ENCODE measurements around the gene HMG20A.

The HMG20A gene

DNA sequence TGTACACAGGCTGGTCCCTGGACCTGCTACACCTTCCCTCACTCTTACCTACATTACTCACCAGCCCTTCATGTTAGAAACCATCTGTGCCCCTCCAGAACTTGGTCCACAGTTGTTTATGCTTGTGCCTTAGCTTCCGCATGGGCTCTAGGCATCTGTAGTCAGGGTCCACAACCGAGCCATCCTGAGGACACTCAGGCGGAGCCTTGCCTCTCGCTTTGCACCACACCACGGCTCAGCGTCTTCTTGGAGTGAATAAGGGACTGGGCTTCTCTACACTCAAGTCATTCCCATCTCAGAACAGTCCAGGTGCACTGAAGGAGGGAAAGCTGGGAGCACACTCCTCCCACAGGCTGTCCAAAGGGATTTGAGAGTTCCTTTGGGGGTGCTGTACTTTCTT is 97.8 kb downstream of the HMG20A start:
- no peak for DNase-seq (ENCODE audit: low spot score)

DNA sequence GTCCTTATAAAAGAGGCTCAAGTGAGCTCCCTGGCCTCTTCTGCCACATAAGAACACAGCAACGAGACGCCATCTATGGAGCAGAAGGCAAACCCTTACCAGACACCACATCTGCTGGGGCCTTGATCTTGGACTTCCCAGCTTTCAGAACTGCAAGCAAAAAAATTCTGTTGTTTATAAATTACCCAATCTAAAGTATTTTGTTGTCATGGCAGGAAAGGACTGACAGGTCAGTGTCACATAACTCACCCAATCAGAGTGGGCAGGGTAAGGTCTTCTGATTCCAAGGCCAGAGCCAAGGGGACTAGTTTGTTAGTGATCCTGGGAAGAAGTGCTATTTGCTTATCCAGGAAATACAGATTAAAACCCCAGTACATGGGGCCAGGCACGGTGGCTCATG is 98.9 kb downstream of the HMG20A start:
- no peak for DNase-seq (ENCODE audit: low spot score)

DNA sequence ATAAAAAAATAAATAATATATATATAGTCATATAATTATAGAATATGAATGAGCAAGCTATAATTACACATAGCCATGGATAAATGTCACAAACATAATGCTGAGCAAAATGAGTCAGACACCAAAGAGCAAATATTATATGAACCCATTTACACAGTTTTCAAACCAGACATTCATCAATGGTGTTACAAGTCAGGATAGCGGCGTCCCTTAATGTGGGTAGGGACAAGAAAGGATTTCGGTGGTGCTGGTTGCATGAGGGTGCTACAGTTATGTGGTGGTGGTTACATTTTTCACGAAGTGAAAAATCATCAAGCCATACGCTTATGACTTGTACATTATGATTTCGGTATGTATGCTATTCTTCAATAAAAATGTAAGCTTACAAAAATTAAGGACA is 100.5 kb downstream of the HMG20A start:
- DNase-seq (ENCODE audit: low spot score), result no peak

DNA sequence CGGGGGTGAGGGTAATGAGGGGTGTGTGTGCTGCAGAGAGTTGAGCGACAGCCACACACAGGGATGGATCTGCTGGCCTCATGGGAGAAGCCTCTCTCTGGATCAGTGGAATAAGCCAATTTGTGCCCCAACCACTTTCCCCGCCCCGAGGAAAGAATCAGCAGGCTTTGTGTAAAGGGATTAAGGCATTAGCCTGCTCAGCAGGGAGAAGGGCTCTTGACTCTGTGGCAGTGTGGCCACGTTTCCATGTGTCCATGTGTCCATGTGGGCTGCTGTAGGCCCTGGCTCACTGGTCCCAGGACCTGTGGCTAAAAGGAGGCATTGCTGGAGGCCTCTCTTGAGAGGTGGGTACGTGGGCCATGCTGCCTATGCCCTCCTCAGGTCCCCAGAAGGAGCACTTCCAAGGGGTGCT is 104.7 kb downstream of the HMG20A start:
- DNase-seq (ENCODE audit: low spot score), result no peak

DNA sequence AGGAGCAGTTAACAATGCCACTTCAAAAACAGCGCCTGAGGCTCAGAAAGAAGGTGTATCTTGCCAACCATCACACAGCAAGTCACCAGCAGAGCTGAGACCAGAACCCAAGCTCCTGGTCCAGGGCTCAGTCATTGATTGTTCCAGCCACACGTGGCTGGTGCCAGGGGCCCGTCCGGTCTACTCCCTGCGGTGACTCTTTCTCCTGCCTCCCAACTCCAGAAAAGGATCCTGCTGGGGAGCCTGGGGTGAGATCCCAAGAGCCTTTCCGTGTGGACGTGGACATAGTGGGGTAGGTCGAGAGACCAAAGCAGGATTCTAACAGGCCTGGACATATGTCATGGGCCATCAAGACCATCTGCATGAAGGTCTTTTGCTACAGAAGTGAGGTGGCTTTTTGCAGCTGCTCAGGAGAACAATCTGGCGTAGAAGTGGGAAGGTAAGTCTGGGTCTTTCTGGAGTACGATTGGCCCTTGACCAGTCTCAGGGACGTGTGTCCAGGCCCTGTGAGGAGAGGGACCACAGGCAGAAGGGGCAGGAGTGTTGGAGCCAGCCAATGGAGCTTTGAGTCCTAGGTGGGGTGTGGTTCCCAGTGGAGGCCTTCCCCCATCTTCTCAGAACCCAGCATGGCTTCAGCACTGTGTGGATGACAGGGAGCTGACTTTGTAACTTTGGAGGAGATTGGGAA is 105.4 kb downstream of the HMG20A start:
- DNase-seq (ENCODE audit: low spot score), result no peak

DNA sequence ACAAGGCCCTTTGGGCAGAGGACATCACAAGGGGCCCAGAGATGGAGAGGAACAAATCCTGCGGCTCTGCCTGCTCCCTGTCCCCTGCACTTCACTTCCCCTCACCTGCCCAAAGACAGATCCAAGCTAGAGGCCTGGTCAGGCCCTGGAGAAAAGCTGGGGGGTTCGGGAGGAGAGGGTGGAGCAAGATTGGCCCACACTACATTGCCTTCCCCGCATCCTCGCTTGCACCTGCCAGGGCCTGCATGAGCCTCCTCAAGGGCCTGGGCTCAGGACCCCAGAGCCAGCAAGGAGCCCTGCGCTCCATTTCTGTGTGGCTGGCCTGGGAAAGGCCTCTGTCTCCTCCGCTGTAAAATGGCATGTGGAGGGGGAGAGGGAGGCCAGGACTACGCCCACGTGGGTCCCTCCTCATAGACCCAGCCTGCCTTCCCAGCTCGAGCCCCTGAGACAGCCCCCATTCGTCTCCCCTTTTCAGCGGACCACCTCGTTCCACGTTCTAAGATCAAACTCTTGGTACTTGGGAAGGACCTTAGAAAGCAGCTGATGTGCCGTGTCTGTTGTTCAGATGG is 106.0 kb downstream of the HMG20A start:
- DNase-seq (ENCODE audit: low spot score), result no peak

DNA sequence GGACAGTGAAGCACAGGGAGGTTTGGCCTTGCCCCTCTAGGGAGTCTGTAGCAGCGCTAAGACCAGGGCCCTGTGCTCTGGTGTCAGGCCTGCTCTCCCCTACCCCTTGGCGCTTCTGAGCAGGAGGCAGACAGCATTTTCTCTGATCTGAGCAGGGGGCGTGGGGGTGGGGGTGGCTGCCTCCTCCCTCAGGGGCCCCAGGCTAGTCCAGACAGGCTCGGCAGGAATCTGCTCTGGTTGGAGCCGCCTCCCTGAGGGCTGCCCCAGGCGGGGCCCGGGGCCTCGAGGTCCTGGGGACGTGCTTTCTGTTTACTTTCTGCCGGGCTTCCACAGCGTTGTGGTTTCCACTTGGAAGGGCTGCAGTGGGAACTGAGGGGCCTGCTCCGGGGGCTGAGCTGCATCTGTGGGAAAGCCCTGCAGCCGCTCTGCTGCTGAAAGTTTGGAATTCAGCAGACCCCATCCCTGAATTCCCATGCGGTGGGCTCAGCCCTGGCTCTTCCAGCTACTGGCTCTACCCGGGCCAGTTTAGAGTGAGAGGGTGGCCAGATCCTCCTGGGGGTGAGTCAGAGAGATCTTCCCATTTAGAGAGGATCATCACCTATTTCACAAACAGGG is 106.6 kb downstream of the HMG20A start:
- no peak for DNase-seq (ENCODE audit: low spot score)

DNA sequence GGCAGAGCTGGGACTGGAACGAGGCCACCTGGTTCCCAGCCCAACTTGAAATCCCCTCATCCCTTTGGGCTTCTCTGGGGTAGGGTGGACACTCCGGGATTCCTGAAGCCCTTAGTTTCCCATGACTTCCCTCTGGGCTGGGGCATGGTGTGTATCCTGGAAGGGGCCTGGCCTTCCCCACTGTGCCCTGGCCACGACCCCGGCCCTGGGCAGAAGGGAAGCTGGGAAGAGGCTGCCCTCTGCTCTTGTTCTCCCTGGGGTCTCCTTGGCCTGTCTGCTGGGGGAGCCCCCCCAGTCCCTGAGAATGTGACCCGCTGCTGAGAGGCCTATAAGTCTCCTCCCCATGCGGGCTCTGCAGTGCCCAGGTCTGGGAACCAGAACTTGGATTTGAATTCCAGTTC is 107.1 kb downstream of the HMG20A start:
- no peak for DNase-seq (ENCODE audit: low spot score)

DNA sequence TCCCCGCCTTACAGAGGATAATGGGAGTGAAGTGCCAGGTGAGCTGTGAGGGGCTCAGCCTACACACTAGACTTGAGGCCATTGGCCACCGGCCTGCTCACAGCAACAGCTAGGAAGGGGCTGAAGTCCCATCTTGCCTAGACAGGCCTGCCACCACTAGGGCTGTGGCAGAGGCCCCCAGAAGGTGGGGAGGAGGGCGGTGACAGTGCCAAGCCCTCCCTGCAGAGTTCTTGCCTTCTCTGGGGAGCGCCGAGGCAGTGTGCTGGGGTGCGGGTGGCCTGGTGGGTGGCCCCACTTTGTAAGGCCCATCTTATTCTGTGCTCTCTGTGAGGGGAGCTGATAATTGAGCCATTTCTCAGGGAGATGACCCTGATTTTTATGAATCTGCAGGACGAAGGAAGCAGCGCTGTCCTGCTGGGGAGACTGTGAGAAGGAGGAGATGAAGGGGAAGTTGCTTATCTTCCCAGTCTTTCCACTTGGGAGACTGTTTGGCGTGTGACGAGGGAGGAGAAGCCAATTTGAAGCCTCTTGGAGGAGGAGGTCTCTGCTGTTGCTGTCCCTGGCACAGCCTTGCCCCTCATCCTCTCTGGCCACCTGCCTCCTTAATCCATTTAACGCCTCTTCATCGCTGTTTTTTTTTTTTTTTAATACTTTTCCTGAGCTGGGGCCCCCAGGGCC is 107.7 kb downstream of the HMG20A start:
- no peak for DNase-seq (ENCODE audit: low spot score)

DNA sequence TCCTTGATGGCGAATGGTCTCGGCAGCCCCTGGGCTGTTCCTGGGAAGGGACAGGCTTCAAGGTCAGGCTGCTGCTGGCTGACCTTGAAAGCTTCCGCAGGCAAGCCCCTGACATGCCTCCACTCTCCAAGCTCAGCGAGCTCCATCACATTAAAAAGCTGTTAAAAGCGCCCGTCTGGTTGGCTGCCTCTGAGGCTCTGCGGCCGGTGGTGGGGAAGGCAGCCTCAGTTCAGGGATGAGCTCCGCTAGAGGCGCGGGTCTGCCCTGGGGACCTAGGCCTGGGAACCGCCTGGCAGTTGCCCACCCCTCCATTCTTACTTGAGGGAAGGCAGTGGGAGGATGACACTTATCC is 108.3 kb downstream of the HMG20A start:
- no peak for DNase-seq (ENCODE audit: low spot score)

DNA sequence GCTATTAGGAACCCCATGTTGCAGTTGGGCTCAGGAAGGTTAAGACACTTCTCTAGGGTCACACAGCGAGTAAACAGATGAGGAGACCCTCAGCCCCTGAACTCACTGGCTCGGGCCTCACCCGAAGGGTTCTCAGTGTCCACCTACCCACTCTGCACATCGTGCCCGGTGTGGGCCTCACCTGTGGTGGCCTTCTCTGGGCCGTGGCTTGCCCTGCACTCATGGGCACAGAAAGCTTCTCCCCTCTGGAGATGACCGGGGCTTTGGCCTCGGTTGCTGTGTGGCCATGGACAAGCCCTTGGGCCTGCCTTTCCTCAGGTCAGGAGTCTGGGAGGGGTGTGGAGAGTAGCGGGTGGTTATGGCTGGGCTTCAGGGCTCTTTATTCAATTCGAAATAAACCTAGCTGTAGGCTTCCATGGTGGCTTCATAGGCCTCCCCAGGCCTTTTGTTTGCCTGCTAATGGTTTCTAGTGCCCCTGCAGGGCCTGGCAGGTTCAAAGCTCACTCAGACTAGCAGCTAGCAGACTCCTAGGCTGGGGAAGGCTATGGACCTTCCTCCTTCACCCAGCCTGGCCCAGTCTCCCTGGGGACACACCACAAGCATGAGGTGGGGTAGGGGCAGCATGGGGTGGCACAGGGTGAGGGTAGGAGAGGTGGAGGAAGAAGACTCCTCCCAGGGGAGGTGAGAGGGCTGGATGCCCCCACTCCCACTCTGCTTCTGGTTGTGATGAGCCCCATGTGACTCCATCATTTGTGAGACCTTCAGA is 108.9 kb downstream of the HMG20A start:
- no peak for DNase-seq (ENCODE audit: low spot score)

DNA sequence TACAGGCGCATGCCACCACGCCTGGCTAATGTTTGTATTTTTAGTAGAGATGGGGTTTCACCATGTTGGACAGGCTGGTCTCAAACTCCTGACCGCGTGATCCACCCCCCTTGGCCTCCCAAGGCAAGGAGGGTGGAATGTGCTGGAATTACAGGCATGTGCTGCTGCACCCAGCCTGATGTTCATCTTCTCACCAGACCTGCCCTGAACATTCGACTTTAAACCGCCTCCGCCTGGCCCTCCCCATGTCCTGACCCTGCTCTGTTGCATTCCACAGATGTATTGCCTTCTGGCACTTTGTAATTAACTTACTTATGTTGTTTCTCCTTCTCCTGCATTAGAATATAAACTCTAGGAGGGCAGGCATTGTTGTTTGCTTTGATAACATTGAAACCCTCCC is 109.9 kb downstream of the HMG20A start:
- DNase-seq (ENCODE audit: low spot score), result no peak

DNA sequence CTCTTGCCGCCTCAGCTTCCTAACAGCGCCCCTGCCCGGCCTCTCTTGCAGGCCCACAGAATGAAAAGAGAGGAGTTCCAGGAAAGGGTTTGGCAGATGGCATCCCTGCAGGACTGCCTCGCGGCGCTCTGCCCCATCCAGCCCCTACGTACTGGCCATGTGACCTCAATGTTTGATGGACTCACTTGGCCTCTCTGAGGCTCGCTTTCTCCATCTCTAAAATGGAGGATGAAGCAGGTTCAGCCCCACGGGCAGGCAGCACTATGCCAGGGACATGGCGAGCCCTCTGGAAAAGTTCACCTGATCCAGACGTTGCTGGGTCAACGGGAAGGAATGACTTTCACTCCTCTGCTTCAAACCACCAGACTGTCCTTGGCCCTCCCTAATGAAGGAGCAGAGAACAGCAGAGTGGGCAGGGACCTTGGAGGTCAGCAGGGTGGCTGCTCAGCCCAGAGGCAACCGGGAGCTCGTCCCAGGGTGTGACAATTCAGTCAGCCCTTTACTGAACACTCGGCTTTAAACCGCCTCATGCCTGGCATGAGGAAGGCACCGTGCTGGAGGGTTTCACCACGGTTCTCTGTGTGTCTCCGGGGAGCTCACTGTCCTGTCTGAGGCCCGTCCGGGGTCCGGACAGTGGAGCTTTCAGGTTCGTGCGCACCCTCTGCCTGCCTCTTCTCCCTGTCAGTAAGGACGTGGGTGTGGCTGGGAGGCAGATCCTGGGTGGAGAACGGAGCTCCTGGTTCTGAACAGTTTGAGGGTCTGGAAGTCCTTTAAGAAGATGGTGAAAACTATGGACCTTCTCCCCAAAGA is 110.7 kb downstream of the HMG20A start:
- no peak for DNase-seq (ENCODE audit: low spot score)

DNA sequence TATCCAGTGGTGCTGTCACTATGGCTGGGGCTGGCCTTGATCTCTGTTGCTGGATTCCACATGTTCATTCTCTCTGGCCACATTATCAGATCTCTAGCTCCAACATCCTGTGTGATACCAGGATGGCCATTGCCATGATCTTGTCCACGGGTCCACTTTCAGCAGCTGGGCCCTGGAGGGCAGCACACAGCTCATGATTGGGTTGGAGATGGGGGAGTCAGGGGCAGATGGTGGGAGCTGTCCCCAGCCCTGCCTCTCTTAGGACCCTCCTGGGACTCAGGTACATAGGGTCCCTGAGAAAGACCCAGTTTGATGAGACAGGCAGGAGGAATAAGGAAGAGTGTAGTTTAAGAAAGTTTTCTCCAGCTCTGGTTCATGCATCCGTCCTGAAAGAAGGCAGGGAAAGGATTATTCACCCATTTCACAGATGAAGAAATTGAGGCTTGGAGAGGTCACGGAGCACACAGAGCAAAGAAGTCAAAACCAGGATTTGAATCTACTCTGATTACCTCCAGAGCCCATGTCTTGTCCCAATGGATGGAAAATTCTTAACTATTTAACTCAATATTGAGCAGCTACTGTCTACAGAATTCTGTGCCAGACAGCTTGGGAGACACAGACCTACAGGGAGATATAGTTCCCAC is 111.5 kb downstream of the HMG20A start:
- DNase-seq (ENCODE audit: low spot score), result no peak

DNA sequence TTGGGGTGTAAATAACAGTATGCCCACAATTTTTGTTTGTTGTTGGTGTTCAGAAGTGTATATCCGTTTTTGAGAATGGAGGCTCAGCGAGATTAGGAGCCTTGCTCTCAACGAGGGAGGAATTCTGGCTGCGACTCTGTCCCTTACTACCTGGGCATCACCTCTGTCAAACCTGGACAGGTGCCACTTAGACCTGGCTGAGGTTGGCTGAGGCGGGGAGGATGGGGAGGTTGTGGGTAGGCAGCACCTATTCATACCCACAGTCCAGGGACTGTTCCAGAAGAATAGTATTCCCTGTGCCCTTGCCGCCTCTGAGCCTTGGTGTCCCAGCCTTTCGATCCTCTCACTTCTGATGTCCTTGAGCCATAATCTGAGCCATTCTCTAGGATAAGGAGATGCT is 112.2 kb downstream of the HMG20A start:
- DNase-seq (ENCODE audit: low spot score), result no peak

DNA sequence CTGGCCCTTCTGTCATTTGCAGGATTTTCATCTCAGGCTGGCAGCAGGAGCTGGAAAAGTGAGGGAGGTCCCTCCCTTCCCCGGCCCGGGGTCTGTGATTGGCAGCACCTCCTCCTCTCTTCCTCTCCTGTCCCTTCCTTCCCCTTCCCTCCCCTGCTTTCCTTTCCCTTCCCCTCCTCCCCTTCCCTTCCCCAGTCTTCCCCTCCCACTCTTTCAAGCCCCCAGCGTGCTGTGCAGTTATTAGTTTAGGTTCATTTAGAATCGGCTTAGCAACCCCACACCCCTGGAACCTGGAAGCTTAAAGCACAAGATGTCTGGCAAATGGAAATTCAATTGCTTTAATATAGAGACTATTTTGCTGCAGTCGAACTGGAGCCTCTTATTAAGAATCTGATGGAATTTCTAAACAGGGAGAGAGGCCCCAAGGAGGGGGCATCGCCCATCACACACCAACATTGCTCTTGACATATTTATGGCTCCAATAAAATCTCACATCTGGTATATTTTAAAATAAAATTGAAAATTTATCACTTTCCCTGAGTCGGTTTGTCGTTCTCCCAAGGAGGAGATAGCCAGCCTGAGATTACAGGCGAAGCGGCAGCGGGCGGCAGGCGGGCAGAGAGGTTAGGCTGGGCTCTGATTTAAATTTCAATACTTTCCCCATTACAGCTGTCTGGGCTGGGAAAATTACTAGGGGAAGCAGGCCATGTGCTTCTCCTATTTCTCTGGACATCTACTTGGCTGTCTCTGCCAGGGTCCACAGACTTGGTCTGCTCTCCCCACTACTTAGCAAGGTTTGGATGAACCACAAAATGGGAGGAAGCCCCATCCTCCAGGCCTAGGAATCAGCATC is 113.1 kb downstream of the HMG20A start:
- DNase-seq (ENCODE audit: low spot score), result no peak

Measured in CD4-positive, alpha-beta T cell treated with Interleukin-6 at 100 ng/mL for 8 hours (primary cell).